HG02678 (cell line): ENCODE results near the gene NRSN2.
"Not testable (repeated sequence)": the region's sequence is repeated elsewhere in the genome, so short reads cannot be mapped to it uniquely, and the experiment has no call there.

ENCODE experiments used
- ATAC-seq: cut with Tn5 transposase; IDR thresholded peaks from one replicate; pipeline ENCODE4 v1.9.1; 2021; ENCODE audit warnings: mild to moderate bottlenecking, moderate library complexity; ENCODE audit not compliant: unreplicated experiment

Gene NRSN2

GRCh38 chr20:373171-373890, 26.4 kb downstream of the NRSN2 start:
- ATAC-seq = no peak

GRCh38 chr20:375265-375889, 28.5 kb downstream of the NRSN2 start:
- no peak for ATAC-seq

DNA sequence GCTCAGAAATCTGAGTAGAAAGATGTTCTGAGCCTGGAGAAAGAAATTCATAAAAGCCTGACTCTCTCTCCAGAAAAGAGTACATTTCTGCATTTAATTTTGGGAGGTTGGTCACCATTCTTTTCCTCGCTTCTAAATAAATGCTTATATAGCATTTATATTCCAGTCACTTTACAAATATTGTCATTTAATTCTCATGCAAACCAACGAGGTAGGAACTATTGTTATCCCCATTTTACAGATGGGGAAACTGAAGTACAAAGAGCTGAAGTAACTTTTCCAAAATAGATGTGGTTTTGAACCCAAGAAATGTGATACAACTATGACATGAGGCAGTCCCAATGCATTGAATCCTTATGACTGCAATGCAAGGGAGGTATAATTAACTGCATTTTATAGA, 29.2 kb downstream of the NRSN2 start:
- ATAC-seq = no peak

DNA sequence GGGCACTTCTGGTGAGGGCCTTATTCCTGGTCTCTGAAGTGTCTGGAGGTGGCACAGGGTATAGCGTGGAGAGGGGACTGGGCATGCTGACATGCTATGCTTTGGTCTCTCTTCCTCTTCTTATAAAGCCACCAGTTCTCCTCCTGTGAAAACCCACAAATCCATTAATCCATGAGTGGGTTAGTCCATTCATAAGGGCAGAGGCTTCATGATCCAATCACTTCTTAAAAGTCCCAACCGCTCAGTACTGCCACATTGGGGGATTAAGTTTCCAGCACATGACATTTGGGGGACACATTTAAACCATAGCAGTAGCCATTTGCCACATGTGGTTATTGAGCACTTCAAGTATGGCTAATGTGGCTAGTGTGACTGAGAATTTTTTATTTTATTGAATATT, 29.8 kb downstream of the NRSN2 start:
- no peak for ATAC-seq

- not testable (repeated sequence) for ATAC-seq
These were observed 30.7 kb downstream of the NRSN2 start for GRCh38 chr20:377578-377977.

DNA sequence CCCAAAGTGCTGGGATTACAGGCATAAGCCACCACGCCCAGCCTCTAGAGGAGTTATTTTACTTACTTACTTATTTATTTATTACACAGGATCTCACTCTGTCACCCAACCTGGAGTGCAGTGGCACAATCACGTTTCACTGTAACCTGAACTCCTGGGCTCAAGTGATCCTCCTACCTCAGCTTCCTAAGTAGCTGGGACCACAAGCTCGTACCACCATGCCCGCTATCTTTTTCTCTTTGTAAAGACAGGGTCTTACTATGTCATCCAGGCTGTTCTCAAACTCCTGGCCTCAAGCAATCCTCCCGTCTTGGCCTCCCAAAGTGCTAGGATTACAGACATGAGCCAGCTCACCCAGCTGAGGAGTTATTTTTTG, 32.0 kb downstream of the NRSN2 start:
- ATAC-seq = no peak

DNA sequence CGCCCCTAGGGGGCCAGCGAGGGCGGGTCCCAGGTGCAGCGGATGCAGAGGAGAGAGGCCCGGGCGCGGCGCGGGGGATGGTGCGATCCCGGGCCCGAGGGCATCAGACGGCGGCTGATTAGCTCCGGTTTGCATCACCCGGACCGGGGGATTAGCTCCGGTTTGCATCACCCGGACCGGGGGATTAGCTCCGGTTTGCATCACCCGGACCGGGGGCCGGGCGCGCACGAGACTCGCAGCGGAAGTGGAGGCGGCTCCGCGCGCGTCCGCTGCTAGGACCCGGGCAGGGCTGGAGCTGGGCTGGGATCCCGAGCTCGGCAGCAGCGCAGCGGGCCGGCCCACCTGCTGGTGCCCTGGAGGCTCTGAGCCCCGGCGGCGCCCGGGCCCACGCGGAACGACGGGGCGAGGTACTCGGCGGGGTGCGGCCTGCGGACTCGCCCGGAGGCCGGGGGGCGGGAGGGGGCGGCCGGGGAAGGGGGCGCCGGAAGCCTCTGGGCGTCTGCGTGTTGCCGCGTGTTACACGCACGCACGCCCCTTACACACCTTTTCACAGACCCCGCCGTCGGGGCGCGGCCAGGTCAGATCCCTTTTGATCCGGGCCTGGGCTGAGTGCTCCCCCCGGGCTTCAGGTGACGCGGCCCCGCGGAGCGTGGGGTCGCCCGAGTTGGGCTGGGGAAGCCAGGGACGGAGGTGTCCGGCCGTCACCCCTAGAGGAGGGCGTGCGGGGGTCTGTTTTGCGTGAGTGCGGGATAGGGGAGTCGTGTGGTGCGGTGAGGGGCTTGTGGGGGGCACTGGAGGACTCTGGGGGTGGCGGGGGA, 34.1 kb downstream of the NRSN2 start:
- ATAC-seq = peak; percentile 56

- peak; percentile 76 for ATAC-seq
These were observed 34.8 kb downstream of the NRSN2 start for GRCh38 chr20:381581-382290.

DNA sequence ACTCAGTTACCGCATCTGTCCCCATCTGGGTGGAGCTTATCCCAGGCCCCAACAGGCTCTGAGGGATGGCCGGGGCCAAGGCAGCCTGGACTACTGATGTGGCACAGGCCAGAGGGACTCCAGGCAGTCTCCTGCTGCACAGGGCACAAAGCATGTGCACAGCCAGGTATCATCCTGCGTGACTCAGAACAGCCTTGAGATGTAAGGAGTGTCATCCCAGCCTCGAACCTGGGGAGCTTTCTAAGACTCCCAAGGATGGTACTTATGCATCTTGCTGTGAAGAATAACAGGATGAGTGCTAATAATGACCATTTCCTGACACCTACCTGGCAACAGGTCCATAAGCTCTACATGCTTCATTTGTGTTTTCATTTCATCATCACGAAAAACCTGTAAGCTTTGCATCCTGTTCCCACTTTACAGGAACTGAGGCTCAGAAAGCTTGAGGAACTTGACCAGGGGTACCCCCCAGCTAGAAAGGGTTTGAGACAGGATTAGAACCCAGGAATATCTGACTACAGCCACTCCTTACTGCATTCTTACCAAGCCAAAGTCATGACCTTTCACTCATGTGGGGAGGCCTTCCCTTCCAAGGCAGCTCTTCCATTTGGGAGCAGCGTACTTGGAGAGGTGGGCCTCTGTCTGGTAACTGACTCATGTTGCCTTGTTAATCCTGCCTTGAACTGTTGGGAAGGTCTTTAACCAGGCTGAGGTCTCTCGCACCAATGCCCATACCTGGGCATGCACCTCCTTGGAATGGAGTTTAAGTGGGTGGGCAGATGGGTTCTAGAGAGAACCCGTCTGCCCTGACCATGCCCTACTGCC, 35.6 kb downstream of the NRSN2 start:
- ATAC-seq = peak; percentile 2

- ATAC-seq = no peak
These were observed 37.0 kb downstream of the NRSN2 start for GRCh38 chr20:383889-384288.

GRCh38 chr20:384723-385122, 37.8 kb downstream of the NRSN2 start:
- ATAC-seq = no peak

DNA sequence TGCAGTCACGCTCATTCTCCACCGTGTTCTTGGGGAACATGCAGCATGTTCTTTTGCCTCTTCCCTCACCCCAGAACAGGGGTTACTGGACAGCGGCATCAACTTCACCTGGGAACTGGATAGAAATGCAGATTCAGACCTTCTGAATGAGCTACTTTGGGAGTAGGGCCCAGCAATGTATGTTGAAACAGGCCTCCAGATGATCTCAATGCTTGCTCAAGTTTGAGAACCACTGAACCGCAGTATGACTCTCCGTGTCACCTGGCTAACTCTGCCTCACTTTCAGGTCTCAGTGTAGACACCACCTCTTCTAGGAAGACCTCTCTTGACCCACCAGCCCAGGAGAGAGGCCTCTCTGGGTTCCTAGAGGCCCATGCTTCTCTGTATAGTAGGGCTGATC, 38.5 kb downstream of the NRSN2 start:
- no peak for ATAC-seq

- ATAC-seq = not testable (repeated sequence)
These were observed 39.7 kb downstream of the NRSN2 start for GRCh38 chr20:386634-387033.

GRCh38 chr20:387520-387919, 40.6 kb downstream of the NRSN2 start:
- no peak for ATAC-seq

- ATAC-seq = no peak
These were observed 41.4 kb downstream of the NRSN2 start for GRCh38 chr20:388034-388994.

DNA sequence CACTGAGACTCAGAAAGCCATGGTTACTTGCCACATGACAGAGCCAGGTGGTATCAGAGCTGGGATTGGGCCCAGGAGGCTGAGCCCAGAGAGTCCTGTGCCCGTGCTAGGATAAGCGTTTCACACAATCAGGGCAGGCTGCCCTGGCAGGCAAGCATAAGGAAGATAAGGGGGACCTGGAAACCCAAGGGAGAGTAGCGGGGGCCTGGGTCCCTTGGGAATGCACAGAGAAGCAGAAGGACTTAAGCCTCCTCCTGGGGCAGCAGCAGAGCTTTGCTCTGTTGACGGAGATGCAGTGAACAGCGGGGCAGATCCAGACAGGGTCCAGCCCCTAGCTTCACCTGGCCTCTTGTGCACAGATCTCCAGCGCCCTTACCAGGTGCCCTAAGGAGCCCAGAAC, 42.3 kb downstream of the NRSN2 start:
- no peak for ATAC-seq

DNA sequence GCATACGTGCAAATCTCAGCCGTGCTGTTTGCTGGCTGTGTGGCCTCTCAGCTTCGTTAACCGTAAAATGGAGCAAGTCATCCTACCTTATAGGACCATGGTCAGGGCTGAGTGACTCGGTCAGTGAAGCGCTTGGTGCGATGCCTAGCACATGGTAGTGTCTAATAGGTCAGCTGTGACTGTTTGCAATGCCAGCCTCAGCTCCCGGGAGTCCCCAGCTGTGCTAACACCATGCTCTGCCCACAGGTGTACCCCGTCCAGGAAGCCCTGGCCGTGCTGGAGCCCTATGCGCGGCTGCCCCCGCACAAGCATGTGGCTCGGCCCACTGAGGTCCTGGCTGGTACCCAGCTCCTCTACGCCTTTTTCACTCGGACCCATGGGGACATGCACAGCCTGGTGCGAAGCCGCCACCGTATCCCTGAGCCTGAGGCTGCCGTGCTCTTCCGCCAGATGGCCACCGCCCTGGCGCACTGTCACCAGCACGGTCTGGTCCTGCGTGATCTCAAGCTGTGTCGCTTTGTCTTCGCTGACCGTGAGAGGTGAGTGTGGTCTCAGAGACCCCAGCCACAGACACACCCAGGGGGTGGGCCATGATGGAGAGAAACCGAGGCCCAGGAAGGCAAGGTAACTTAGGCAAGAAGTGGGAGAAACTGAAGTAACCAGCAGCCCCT, 44.3 kb downstream of the NRSN2 start:
- ATAC-seq = no peak

DNA sequence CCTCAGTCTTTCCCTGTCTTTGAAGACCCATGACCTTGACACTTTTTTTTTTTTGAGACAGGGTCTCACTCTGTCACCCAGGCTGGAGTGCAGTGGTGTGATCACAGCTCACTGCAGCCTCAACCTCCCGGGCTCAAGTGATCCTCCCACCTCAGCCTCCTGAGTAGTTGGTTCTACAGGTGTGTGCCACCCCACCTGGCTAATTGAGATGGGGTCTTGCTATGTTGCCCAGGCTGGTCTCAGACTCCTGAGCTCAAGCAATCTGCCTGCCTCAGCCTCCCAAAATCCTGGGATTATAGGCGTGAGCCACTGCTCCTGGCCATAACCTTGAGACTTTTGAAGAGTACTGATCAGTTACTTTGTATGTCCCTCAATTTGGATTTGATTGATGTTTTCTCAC, 46.4 kb downstream of the NRSN2 start:
- not testable (repeated sequence) for ATAC-seq

GRCh38 chr20:396252-396618, 49.3 kb downstream of the NRSN2 start:
- ATAC-seq = no peak
